Psoas muscle (tissue), 8 donors: ENCODE data around the gene HPRT1. TPM values are rescaled to one million over a fixed set of nuclear protein-coding genes. Genes with fewer than 3 reads are reported as not detected.
"Not testable (repeated sequence)": the region's sequence is repeated elsewhere in the genome, so short reads cannot be mapped to it uniquely, and the experiment has no call there.

Source experiments
- ATAC-seq, 4 donors: fragments of 200-7000 bp; cut with Tn5 transposase; one replicate each; pipeline ENCODE4 v1.9.1; 2020; ENCODE audit warnings: moderate library complexity in 3 of 4, mild to moderate bottlenecking in 2 of 4
- DNase-seq, 2 donors: peaks; one replicate each; pipeline ENCODE4 v3.0.0-alpha.2; 2020
- H3K27ac ChIP-seq: fragments of 200-600 bp; one replicate; pipeline ENCODE4 v1.8.0; 2022
- H3K27me3 ChIP-seq, 3 donors: fragments of 200-600 bp in 1 of 3; one replicate each; pipeline versions ENCODE4 v1.6.1 to v1.8.0; 2013 to 2022; ENCODE audit warnings: low read length in 2 of 3, mild to moderate bottlenecking in 2 of 3, moderate library complexity in 1 of 3; ENCODE audit not compliant: insufficient read depth in 3 of 3
- H3K36me3 ChIP-seq, 2 donors: fragments of 200-600 bp in 1 of 2; one replicate each; pipeline versions ENCODE4 v1.6.1 to v1.8.0; 2013 to 2022; ENCODE audit warnings: low read depth in 1 of 2, mild to moderate bottlenecking in 1 of 2, moderate library complexity in 1 of 2; ENCODE audit not compliant: insufficient read depth in 1 of 2
- H3K4me1 ChIP-seq: fragments of 200-600 bp; one replicate; pipeline ENCODE4 v1.8.0; 2022
- H3K4me3 ChIP-seq: fragments of 200-600 bp; one replicate; pipeline ENCODE4 v1.8.0; 2022; ENCODE audit warnings: mild to moderate bottlenecking
- H3K9me3 ChIP-seq: fragments of 200-600 bp; one replicate; pipeline ENCODE4 v1.8.0; 2022
- CTCF ChIP-seq: fragments of 200-600 bp; IDR thresholded peaks from one replicate; pipeline ENCODE4 v1.8.0; 2022; ENCODE audit warnings: antibody characterized with exemption
- WGBS, 3 donors: extraction: QIAGEN DNeasy Blood & Tissue Kit; methylation state at CpG; one replicate each; pipeline versions ENCODE4 v1.1.6 to v1.1.7; 2013; 5-methylcytosine and 5-hydroxymethylcytosine counted together
- intact Hi-C, 2 donors: fragments of 100-400 bp; cut with DNase I; formaldehyde crosslinking; loops; one replicate each; pipeline versions ENCODE4 v1.11.0 to v1.14.2; 2022
- polyA plus RNA-seq, 3 donors: library from polyadenylated mRNA; stranded (reverse); fragments of 200-250 nt; gene quantifications; one replicate each; pipeline ENCODE4 v1.2.3, GENCODE V29; 2013
- total RNA-seq, 4 donors: library from RNA; stranded (reverse); fragmentation: NEBNext Ultra II Directional in 2 of 4; extraction: Animal tissue kit (Norgen Biotek cat#: 25700) in 2 of 4; gene quantifications; one replicate each; pipeline versions ENCODE4 v1.2.1 to v1.2.4, GENCODE V29; 2021 to 2023
- donor health status: healthy with polysubstance abuse.
- donor health status: DM: no; HTN: no; CAD: no; lungs with moderate emphysema.
- donor health status: Bipolar disorder and iron deficiency.
- donor health status: healthy.
- donor health status: DM: yes; HTN: yes; CAD: no.
- donor health status: DM: no; HTN: no; CAD: no.
- donor health status: DM: no; HTN: no; CAD: no.
- donor health status: DM: yes; HTN: yes; CAD: no.

Gene HPRT1
- total and polyA plus RNA-seq, 7 donors, result 7.9 to 30.0 (median 15.9) TPM

- Histone ChIP-seq H3K4me3 (no peak overlapping the region), H3K27ac (no peak overlapping the region), H3K9me3 (no peaks in the 10 kb centered on the region), H3K36me3 (no peaks in the 10 kb centered on the region), H3K4me1 (no peaks in the 10 kb centered on the region), H3K27me3 (no peaks in the 10 kb centered on the region)
- no peak for ATAC-seq
- DNase-seq, result no peak
- no peak for TF ChIP-seq CTCF
- intact Hi-C loops, result no loop called here
- WGBS, 3 donors, result 55 to 87% (median 74%) methylated on average over 5 of the region's 5 CpGs
These were observed 2.3 kb upstream of the HPRT1 start for GRCh38 chrX:134457708-134458107.

GRCh38 chrX:134459683-134460004, 321 bp upstream of the HPRT1 start:
- Histone ChIP-seq H3K9me3 (no peaks in the 10 kb centered on the region), H3K27me3 (no peaks in the 10 kb centered on the region), H3K4me3 (peak overlapping the region; percentile 75), H3K36me3 (no peaks in the 10 kb centered on the region), H3K4me1 (no peaks in the 10 kb centered on the region), H3K27ac (peak overlapping the region; percentile 79)
- WGBS, 3 donors, result 1 to 21% (median 2%) methylated on average over 12 of the region's 12 CpGs
- intact Hi-C loops, result no loop called here
- ATAC-seq, result peak; percentile 32 to 60 (median 51)
- no peak for DNase-seq
- no peak for TF ChIP-seq CTCF

- Histone ChIP-seq H3K27me3 (no peaks in the 10 kb centered on the region), H3K36me3 (no peaks in the 10 kb centered on the region), H3K4me1 (no peaks in the 10 kb centered on the region), H3K27ac (no peak overlapping the region), H3K4me3 (peak overlapping the region; percentile 75), H3K9me3 (no peaks in the 10 kb centered on the region)
- no peak for TF ChIP-seq CTCF
- DNase-seq, result no peak
- intact Hi-C loops, result no loop called here
- no peak for ATAC-seq
- WGBS, 3 donors, result 14 to 46% (median 20%) methylated on average over 6 to 9 of the region's 9 CpGs
These were observed 876 bp downstream of the HPRT1 start for GRCh38 chrX:134460862-134461220.

GRCh38 chrX:134461437-134461836, 1.5 kb downstream of the HPRT1 start:
- intact Hi-C loops, result no loop called here
- WGBS, 3 donors, result 84 to 98% (median 87%) methylated on average over 3 of the region's 3 CpGs
- TF ChIP-seq CTCF, result no peak
- Histone ChIP-seq H3K9me3 (no peaks in the 10 kb centered on the region), H3K27ac (no peak overlapping the region), H3K36me3 (no peaks in the 10 kb centered on the region), H3K4me3 (peak overlapping the region; percentile 75), H3K4me1 (no peaks in the 10 kb centered on the region), H3K27me3 (no peaks in the 10 kb centered on the region)
- ATAC-seq, result no peak
- DNase-seq, result no peak

- H3K27me3 ChIP-seq, result no peaks in the 10 kb centered on the region
- no peaks in the 10 kb centered on the region for H3K36me3 ChIP-seq
- H3K4me1 ChIP-seq, result no peaks in the 10 kb centered on the region
- H3K4me3 ChIP-seq, result no peak overlapping the region
- no peak for TF ChIP-seq CTCF
- H3K27ac ChIP-seq, result no peak overlapping the region
- H3K9me3 ChIP-seq, result no peaks in the 10 kb centered on the region
- ATAC-seq (no peak), DNase-seq (no peak)
- whole genome bisulfite sequencing, 3 donors, result 38 to 65% (median 63%) methylated on average over 2 of the region's 2 CpGs
- intact Hi-C loops, result no loop called here
These were observed 3.0 kb downstream of the HPRT1 start for GRCh38 chrX:134462927-134463326.

GRCh38 chrX:134464453-134464852, 4.5 kb downstream of the HPRT1 start:
- H3K4me3 ChIP-seq, H3K27me3 ChIP-seq, ATAC-seq, H3K36me3 ChIP-seq, H3K9me3 ChIP-seq, intact Hi-C loops, H3K4me1 ChIP-seq, DNase-seq, H3K27ac ChIP-seq: not testable (repeated sequence)
- WGBS, 3 donors, result 86 to 100% (median 89%) methylated on average over 4 to 6 of the region's 6 CpGs
